NB4 (cell line): ENCODE data around the gene FLT4.

Experiments used
- CTCF ChIP-seq: IDR thresholded peaks from one replicate; pipeline ENCODE4 v1.5.1; 2012; ENCODE audit warnings: low read depth, low read length
- MYC ChIP-seq: IDR thresholded peaks from 2 replicates; pipeline ENCODE4 v1.6.1; 2011; ENCODE audit warnings: low read depth, low read length
- POLR2A ChIP-seq: IDR thresholded peaks from 2 replicates; pipeline ENCODE4 v1.6.1; 2011; ENCODE audit warnings: mild to moderate bottlenecking; ENCODE audit not compliant: insufficient read length; ENCODE audit errors: extremely low read depth
- TF ChIP-seq, protein P1 (sequence below): IDR thresholded peaks from 2 replicates; pipeline ENCODE4 v1.6.1; 2011; ENCODE audit warnings: low read depth, low read length

GRCh38 chr5:180682560-180682959, 33.2 kb upstream of the FLT4 start:
- TF ChIP-seq CTCF (no peak), POLR2A (no peak), MYC (no peak)
- TF ChIP-seq, protein P1, sequence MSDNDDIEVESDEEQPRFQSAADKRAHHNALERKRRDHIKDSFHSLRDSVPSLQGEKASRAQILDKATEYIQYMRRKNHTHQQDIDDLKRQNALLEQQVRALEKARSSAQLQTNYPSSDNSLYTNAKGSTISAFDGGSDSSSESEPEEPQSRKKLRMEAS = no peak
